ENCODE results near the gene UNC13C. TPM values are rescaled to one million over a fixed set of nuclear protein-coding genes. Genes with fewer than 3 reads are reported as not detected.

The UNC13C gene
- total RNA-seq, 1 donor from 2014 or later: 3.7 TPM

DNA sequence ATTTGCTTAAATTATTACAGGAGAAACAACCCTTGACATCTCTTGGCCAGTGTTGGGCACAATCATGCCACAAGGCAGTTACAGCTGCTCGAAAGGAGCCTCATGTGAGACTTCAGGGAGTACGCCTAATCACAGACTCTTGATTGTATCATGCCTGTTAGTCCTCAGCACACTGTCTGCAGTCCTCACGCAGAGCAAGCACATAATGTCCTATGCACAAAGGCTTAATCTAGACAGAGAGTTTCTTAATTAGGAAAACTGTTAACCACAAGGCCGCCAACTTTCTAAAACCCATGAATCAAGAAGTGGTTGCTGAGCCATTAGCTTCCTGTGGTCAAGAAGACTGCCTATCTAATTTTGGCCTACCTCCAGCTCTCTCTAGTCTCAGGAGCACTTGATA lies 172.0 kb downstream of the UNC13C start:
- H3K4me3 Mint-ChIP-seq: no peak overlapping the region
- H3K9me3 Mint-ChIP-seq: no peaks in the 10 kb centered on the region
- no peak for DNase-seq (ENCODE audit: extremely low spot score, unreplicated experiment)
- no peaks in the 10 kb centered on the region for H3K36me3 Mint-ChIP-seq
- no peak overlapping the region for H3K27ac Mint-ChIP-seq
- no peaks in the 10 kb centered on the region for H3K4me1 Mint-ChIP-seq (ENCODE audit: unreplicated experiment)
- H3K27me3 Mint-ChIP-seq: no peaks in the 10 kb centered on the region
- TF ChIP-seq, protein P1, sequence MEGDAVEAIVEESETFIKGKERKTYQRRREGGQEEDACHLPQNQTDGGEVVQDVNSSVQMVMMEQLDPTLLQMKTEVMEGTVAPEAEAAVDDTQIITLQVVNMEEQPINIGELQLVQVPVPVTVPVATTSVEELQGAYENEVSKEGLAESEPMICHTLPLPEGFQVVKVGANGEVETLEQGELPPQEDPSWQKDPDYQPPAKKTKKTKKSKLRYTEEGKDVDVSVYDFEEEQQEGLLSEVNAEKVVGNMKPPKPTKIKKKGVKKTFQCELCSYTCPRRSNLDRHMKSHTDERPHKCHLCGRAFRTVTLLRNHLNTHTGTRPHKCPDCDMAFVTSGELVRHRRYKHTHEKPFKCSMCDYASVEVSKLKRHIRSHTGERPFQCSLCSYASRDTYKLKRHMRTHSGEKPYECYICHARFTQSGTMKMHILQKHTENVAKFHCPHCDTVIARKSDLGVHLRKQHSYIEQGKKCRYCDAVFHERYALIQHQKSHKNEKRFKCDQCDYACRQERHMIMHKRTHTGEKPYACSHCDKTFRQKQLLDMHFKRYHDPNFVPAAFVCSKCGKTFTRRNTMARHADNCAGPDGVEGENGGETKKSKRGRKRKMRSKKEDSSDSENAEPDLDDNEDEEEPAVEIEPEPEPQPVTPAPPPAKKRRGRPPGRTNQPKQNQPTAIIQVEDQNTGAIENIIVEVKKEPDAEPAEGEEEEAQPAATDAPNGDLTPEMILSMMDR (conservative IDR thresholded peaks at IDR 0.05): no peak

DNA sequence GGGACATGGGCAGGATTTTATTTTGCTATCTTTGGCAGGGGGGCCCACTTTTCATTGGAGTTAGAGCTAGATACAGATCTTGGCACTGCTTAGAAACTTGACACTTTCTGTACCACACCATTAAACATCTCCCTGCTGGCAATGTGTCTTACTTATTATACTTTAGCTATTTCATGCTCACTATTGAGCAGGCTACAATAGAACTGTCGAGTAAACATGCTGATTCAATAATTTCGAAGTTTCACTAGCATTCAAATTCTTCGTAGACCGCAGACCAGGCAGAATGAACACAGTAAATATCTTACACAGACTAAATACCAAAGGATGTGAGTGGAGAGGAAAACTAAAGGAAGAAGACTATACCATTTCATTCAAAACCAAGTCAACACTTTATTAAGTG lies 180.8 kb downstream of the UNC13C start:
- TF ChIP-seq, protein P1 (conservative IDR thresholded peaks at IDR 0.05): no peak
- H3K4me1 Mint-ChIP-seq (ENCODE audit: unreplicated experiment): peaks cover 5% of the 10 kb centered on the region
- H3K9me3 Mint-ChIP-seq: no peaks in the 10 kb centered on the region
- DNase-seq (ENCODE audit: extremely low spot score, unreplicated experiment): no peak
- H3K4me3 Mint-ChIP-seq: no peak overlapping the region
- H3K27ac Mint-ChIP-seq: no peak overlapping the region
- H3K36me3 Mint-ChIP-seq: no peaks in the 10 kb centered on the region
- H3K27me3 Mint-ChIP-seq: no peaks in the 10 kb centered on the region

DNA sequence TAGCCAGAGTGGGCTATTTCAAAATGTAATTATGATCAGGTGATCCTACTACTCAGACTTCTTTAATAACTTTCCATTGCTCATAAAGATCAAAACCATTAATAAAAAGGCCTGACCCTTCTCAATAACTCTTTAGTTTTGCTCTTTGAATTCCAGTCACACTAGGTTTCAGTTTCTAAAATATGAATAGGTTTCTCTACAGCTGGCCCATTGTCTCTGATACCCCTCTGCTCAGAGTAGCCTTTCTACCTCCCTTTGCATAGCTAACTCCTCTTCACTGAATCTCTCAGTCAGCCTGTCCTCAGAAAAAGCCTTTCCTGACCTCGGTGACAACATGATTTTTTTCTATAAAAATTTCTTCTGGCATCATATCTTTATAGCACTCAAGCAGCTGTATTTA lies 209.1 kb downstream of the UNC13C start:
- no peaks in the 10 kb centered on the region for H3K4me1 Mint-ChIP-seq (ENCODE audit: unreplicated experiment)
- TF ChIP-seq, protein P1 (conservative IDR thresholded peaks at IDR 0.05): no peak
- H3K4me3 Mint-ChIP-seq: no peak overlapping the region
- no peak for DNase-seq (ENCODE audit: extremely low spot score, unreplicated experiment)
- H3K27ac Mint-ChIP-seq: no peak overlapping the region
- H3K9me3 Mint-ChIP-seq: no peaks in the 10 kb centered on the region
- H3K36me3 Mint-ChIP-seq: no peaks in the 10 kb centered on the region
- H3K27me3 Mint-ChIP-seq: no peaks in the 10 kb centered on the region

DNA sequence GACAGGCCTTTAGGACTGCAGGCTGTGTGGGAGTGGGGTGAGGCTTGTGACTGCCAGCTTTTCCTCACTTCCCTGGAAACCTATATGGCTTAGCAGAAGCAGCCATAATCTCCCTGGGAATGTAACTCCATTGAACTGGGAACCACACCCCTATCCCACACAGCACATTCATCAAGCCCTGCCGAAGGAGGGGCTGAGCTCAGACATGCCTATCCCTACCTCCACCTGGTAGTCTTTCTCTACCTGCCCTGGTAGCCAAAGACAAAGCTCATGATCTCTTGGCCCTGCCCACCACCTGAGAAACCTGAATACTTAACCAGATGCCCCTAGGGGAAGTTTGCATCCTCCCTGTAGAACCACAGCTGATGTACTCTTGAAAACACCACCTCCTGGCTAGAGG lies 219.8 kb downstream of the UNC13C start:
- Mint-ChIP-seq H3K27me3 (no peaks in the 10 kb centered on the region), H3K27ac (no peak overlapping the region), H3K36me3 (no peaks in the 10 kb centered on the region), H3K4me3 (no peak overlapping the region), H3K4me1 (ENCODE audit: unreplicated experiment) (no peaks in the 10 kb centered on the region), H3K9me3 (peaks cover 8% of the 10 kb centered on the region)
- TF ChIP-seq, protein P1 (conservative IDR thresholded peaks at IDR 0.05): no peak
- DNase-seq (ENCODE audit: extremely low spot score, unreplicated experiment): no peak

DNA sequence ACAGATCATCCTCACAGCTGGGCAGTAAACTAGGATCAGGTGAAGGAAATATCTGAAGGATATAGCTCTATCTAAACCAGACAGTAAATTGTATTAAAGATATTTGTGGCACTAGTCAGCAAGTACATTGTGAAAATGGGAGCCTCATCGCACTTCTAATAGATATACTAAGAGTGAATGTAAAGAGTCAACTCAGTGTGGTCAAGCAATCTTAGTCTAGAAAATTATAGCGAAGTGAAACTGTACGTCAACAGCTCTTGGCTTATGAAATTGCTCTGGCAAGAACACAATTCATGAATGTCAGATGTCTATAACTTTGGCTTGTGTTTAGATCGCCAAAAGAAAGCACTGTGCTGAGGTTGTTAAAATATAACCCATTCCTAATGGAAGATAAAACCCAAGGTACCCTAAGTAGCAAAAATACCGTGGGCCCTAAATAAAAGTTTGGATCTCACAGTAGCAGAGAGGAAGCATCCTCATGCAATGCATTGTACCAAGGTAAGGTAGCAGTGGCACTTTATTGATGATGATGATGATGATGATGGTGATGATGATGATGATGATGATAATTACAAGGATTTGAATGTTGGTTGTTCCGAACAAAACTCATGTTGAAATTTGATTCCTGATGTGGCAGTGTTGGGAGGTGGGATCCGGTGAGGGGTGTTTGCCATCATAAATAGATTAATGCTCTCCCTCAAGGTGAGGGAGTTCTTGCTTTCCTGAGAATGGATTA lies 228.5 kb downstream of the UNC13C start:
- Mint-ChIP-seq H3K27ac (no peak overlapping the region), H3K36me3 (no peaks in the 10 kb centered on the region), H3K27me3 (no peaks in the 10 kb centered on the region), H3K4me1 (ENCODE audit: unreplicated experiment) (no peaks in the 10 kb centered on the region), H3K9me3 (no peaks in the 10 kb centered on the region), H3K4me3 (no peak overlapping the region)
- no peak for DNase-seq (ENCODE audit: extremely low spot score, unreplicated experiment)
- TF ChIP-seq, protein P1 (conservative IDR thresholded peaks at IDR 0.05): no peak
